GM19455 (cell line): Measurements from ENCODE around the gene CDH4.

Experiments used
- ATAC-seq: cut with Tn5 transposase; IDR thresholded peaks from one replicate; pipeline ENCODE4 v1.9.1; 2021; ENCODE audit not compliant: unreplicated experiment

CDH4 gene

GRCh38 chr20:61510778-61511330 lies 258.8 kb downstream of the CDH4 start:
- ATAC-seq, result no peak

GRCh38 chr20:61512475-61512874 lies 260.4 kb downstream of the CDH4 start:
- no peak for ATAC-seq

- ATAC-seq, result no peak
Measured at GRCh38 chr20:61513124-61514017, 261.3 kb downstream of the CDH4 start.

GRCh38 chr20:61514018-61514365 lies 261.9 kb downstream of the CDH4 start:
- ATAC-seq, result no peak

- no peak for ATAC-seq
Measured at GRCh38 chr20:61514396-61514795, 262.3 kb downstream of the CDH4 start.

- ATAC-seq, result no peak
Measured at GRCh38 chr20:61514805-61515505, 262.9 kb downstream of the CDH4 start.

- no peak for ATAC-seq
Measured at GRCh38 chr20:61515922-61516321, 263.9 kb downstream of the CDH4 start.

- ATAC-seq, result no peak
Measured at GRCh38 chr20:61516346-61517208, 264.5 kb downstream of the CDH4 start.

GRCh38 chr20:61517419-61517818 lies 265.4 kb downstream of the CDH4 start:
- ATAC-seq, result no peak

GRCh38 chr20:61518424-61518951 lies 266.4 kb downstream of the CDH4 start:
- no peak for ATAC-seq

GRCh38 chr20:61519488-61519887 lies 267.4 kb downstream of the CDH4 start:
- no peak for ATAC-seq

- ATAC-seq, result no peak
Measured at GRCh38 chr20:61520076-61520892, 268.2 kb downstream of the CDH4 start.

GRCh38 chr20:61520893-61521460 lies 268.9 kb downstream of the CDH4 start:
- ATAC-seq, result no peak

- no peak for ATAC-seq
Measured at GRCh38 chr20:61521687-61522420, 269.8 kb downstream of the CDH4 start.

GRCh38 chr20:61522498-61523090 lies 270.5 kb downstream of the CDH4 start:
- no peak for ATAC-seq

- no peak for ATAC-seq
Measured at GRCh38 chr20:61523145-61523544, 271.1 kb downstream of the CDH4 start.

- ATAC-seq, result no peak
Measured at GRCh38 chr20:61524951-61525666, 273.0 kb downstream of the CDH4 start.
